Stimulated activated CD8-positive, alpha-beta memory T cell treated with anti-CD3 and anti-CD28 coated beads, Interleukin-15, amount 100 ng/mL, for 48 hours (primary cell): ENCODE data around the gene CADPS2.

Experiments
- DNase-seq, 2 donors: peaks; one replicate each; pipeline ENCODE4 v3.0.0-alpha.2; 2020; ENCODE audit warnings: low read depth in 2 of 2

The CADPS2 gene

GRCh38 chr7:122311734-122312450 lies 574.4 kb downstream of the CADPS2 start:
- DNase-seq, result no peak

- DNase-seq, result no peak
Measured at GRCh38 chr7:122311050-122311700, 575.1 kb downstream of the CADPS2 start.

- DNase-seq, result no peak
Measured at GRCh38 chr7:122310119-122311021, 575.9 kb downstream of the CADPS2 start.

- DNase-seq, result no peak
Measured at GRCh38 chr7:122309421-122309820, 576.8 kb downstream of the CADPS2 start.

- no peak for DNase-seq
Measured at GRCh38 chr7:122307228-122307621, 579.0 kb downstream of the CADPS2 start.

GRCh38 chr7:122306320-122307227 lies 579.7 kb downstream of the CADPS2 start:
- no peak for DNase-seq

GRCh38 chr7:122305475-122306319 lies 580.6 kb downstream of the CADPS2 start:
- no peak for DNase-seq

GRCh38 chr7:122304996-122305421 lies 581.3 kb downstream of the CADPS2 start:
- no peak for DNase-seq

GRCh38 chr7:122304319-122304975 lies 581.8 kb downstream of the CADPS2 start, which contains the start of gene FEZF1:
Gene FEZF1 (minus strand): TSS chr7:122304750. CDS start chr7:122304437, 313 bp downstream.
- DNase-seq, result no peak

- DNase-seq, result no peak
Measured at GRCh38 chr7:122303531-122304318, 582.5 kb downstream of the CADPS2 start.

GRCh38 chr7:122302761-122303530 lies 583.3 kb downstream of the CADPS2 start:
- DNase-seq, result no peak

GRCh38 chr7:122301858-122302760 lies 584.2 kb downstream of the CADPS2 start:
- no peak for DNase-seq

- no peak for DNase-seq
Measured at GRCh38 chr7:122300956-122301833, 585.1 kb downstream of the CADPS2 start.

GRCh38 chr7:122300211-122300932 lies 585.9 kb downstream of the CADPS2 start:
- DNase-seq, result no peak

- no peak for DNase-seq
Measured at GRCh38 chr7:122299624-122300210, 586.5 kb downstream of the CADPS2 start.
